ENCODE measurements around the gene MOGAT1. TPM values are rescaled to one million over a fixed set of nuclear protein-coding genes. Genes with fewer than 3 reads are reported as not detected.

Gene MOGAT1
- total and polyA plus RNA-seq, 2 of the 13 experiments (the other 11 are each of a cell fraction or from before 2014, with no cell fraction given) = 0.98 to 4.3 TPM

DNA sequence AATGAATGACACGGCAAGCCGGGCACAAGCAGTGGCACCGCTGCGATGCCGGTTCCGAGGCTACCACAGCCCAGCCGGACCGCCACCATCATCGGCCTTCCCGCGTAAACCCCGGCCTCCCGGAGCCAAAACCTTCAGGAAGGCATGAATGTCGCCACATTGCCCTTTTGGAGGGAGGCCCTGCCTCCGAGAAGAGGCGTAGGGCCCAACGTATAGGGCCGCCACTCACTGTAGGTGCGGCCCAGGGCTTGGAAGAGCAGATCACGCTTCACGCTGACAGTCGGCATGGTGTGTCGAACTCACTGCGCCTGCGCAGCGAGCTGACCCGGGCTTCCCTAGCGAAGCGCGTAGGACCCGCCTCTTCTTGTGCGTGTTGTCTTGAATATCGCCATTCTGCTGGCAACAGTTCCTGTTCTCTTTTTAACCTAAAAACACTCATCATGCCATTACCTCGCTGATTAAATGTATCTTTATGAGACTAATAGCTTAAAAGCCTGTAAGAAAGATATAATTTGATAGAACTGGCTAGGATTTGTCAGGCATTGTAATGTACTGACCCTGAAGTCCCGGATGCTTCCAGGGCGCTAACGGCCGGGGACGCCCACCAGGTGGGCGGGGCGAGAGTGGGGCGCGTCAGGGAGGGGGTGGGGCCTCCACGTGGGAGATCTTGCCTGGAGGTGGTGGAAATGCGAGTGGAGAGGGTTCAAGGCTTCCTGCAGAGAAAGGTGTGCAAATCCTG is 15.5 kb upstream of the MOGAT1 start, which contains the start of gene FARSB (continued):
- TF ChIP-seq, protein P1, sequence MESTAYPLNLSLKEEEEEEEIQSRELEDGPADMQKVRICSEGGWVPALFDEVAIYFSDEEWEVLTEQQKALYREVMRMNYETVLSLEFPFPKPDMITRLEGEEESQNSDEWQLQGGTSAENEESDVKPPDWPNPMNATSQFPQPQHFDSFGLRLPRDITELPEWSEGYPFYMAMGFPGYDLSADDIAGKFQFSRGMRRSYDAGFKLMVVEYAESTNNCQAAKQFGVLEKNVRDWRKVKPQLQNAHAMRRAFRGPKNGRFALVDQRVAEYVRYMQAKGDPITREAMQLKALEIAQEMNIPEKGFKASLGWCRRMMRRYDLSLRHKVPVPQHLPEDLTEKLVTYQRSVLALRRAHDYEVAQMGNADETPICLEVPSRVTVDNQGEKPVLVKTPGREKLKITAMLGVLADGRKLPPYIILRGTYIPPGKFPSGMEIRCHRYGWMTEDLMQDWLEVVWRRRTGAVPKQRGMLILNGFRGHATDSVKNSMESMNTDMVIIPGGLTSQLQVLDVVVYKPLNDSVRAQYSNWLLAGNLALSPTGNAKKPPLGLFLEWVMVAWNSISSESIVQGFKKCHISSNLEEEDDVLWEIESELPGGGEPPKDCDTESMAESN (CRISPR knock-in tag; conservative IDR thresholded peaks at IDR 0.05) = peak; percentile 92; the same call in 1 of the 2 replicates
- TF ChIP-seq ZNF550 (CRISPR knock-in tag; IDR thresholded peaks at IDR 0.05; ENCODE audit: borderline replicate concordance) = peak; percentile 56; the same call in 1 of the 2 replicates
- no peak for TF ChIP-seq FLYWCH1 (CRISPR knock-in tag; IDR thresholded peaks at IDR 0.05)
- TF ChIP-seq, protein P2, sequence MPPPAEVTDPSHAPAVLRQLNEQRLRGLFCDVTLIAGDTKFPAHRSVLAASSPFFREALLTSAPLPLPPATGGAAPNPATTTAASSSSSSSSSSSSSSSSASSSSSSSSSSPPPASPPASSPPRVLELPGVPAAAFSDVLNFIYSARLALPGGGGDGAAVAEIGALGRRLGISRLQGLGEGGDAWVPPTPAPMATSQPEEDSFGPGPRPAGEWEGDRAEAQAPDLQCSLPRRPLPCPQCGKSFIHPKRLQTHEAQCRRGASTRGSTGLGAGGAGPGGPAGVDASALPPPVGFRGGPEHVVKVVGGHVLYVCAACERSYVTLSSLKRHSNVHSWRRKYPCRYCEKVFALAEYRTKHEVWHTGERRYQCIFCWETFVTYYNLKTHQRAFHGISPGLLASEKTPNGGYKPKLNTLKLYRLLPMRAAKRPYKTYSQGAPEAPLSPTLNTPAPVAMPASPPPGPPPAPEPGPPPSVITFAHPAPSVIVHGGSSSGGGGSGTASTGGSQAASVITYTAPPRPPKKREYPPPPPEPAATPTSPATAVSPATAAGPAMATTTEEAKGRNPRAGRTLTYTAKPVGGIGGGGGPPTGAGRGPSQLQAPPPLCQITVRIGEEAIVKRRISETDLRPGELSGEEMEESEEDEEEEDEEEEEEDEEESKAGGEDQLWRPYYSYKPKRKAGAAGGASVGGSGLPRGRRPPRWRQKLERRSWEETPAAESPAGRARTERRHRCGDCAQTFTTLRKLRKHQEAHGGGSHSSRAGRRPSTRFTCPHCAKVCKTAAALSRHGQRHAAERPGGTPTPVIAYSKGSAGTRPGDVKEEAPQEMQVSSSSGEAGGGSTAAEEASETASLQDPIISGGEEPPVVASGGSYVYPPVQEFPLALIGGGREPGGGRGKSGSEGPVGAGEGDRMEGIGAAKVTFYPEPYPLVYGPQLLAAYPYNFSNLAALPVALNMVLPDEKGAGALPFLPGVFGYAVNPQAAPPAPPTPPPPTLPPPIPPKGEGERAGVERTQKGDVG (CRISPR knock-in tag; IDR thresholded peaks at IDR 0.05; ENCODE audit: borderline replicate concordance) = peak; percentile 82; the same call in 1 of the 2 replicates
- TF ChIP-seq ZNF234 (CRISPR knock-in tag; conservative IDR thresholded peaks at IDR 0.05) = no peak
- no peak for TF ChIP-seq ZNF17 (CRISPR knock-in tag; IDR thresholded peaks at IDR 0.05)
- TF ChIP-seq, protein P3, sequence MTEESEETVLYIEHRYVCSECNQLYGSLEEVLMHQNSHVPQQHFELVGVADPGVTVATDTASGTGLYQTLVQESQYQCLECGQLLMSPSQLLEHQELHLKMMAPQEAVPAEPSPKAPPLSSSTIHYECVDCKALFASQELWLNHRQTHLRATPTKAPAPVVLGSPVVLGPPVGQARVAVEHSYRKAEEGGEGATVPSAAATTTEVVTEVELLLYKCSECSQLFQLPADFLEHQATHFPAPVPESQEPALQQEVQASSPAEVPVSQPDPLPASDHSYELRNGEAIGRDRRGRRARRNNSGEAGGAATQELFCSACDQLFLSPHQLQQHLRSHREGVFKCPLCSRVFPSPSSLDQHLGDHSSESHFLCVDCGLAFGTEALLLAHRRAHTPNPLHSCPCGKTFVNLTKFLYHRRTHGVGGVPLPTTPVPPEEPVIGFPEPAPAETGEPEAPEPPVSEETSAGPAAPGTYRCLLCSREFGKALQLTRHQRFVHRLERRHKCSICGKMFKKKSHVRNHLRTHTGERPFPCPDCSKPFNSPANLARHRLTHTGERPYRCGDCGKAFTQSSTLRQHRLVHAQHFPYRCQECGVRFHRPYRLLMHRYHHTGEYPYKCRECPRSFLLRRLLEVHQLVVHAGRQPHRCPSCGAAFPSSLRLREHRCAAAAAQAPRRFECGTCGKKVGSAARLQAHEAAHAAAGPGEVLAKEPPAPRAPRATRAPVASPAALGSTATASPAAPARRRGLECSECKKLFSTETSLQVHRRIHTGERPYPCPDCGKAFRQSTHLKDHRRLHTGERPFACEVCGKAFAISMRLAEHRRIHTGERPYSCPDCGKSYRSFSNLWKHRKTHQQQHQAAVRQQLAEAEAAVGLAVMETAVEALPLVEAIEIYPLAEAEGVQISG (CRISPR knock-in tag; IDR thresholded peaks at IDR 0.05) = peak; percentile 84
- no peak for TF ChIP-seq JDP2 (CRISPR knock-in tag; IDR thresholded peaks at IDR 0.05; ENCODE audit: borderline replicate concordance)
- TF ChIP-seq EHMT2 (IDR thresholded peaks at IDR 0.05; ENCODE audit: borderline replicate concordance, low read depth, low read length) = no peak
- 0 out of 2 replicates have a peak, but pooled peaks have one; percentile 68 for TF ChIP-seq TSC22D2 (CRISPR knock-in tag; IDR thresholded peaks at IDR 0.05; ENCODE audit: borderline replicate concordance)
- TF ChIP-seq HNRNPLL (IDR thresholded peaks at IDR 0.05; ENCODE audit: low read depth, low read length, poor library complexity, severe bottlenecking) = peak; percentile 73
- 0 out of 2 replicates have a peak, but pooled peaks have one; percentile 25 for TF ChIP-seq MIER2 (CRISPR knock-in tag; IDR thresholded peaks at IDR 0.05)
- TF ChIP-seq TAF15 (IDR thresholded peaks at IDR 0.05; ENCODE audit: low read depth, low read length, poor library complexity, severe bottlenecking) = no peak
- peak; percentile 99 for TF ChIP-seq ASH2L (IDR thresholded peaks at IDR 0.05; ENCODE audit: insufficient read length, low read depth, low read length)
- TF ChIP-seq, protein P4, sequence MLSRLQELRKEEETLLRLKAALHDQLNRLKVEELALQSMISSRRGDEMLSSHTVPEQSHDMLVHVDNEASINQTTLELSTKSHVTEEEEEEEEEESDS (CRISPR knock-in tag; IDR thresholded peaks at IDR 0.05; ENCODE audit: borderline replicate concordance) = no peak
- no peak for TF ChIP-seq ZNF652 (CRISPR knock-in tag; IDR thresholded peaks at IDR 0.05; ENCODE audit: borderline replicate concordance, low read depth)
- no peak; the same call in 1 of the 2 replicates for TF ChIP-seq TOE1 (CRISPR knock-in tag; IDR thresholded peaks at IDR 0.05)
- TF ChIP-seq MED13 (CRISPR knock-in tag; IDR thresholded peaks at IDR 0.05) = no peak
- TF ChIP-seq ZNF24 (IDR thresholded peaks at IDR 0.05) = no peak; the same call in 1 of the 2 replicates
- 0 out of 2 replicates have a peak, but pooled peaks have one; percentile 15 for TF ChIP-seq CHD2 (IDR thresholded peaks at IDR 0.05; ENCODE audit: low read depth, low read length)
- peak; percentile 63; the same call in 1 of the 2 replicates for TF ChIP-seq ARID2 (CRISPR knock-in tag; IDR thresholded peaks at IDR 0.05; ENCODE audit: borderline replicate concordance)

All from HepG2 (cell line).